H9 (cell line): Measurements from ENCODE around the gene FBL. TPM values are rescaled to one million over a fixed set of nuclear protein-coding genes. Genes with fewer than 3 reads are reported as not detected.

Experiments used
- DNase-seq: peaks from one replicate; pipeline ENCODE4 v3.0.0-alpha.2; 2017
- H2AFZ ChIP-seq: one replicate; pipeline ENCODE4 v1.6.1; 2013; ENCODE audit warnings: mild to moderate bottlenecking, low read length, control low read depth, moderate library complexity
- H2AK5ac ChIP-seq: 2 replicates; pipeline ENCODE4 v1.6.1; 2013; ENCODE audit warnings: low read length, control low read depth, mixed read lengths; ENCODE audit not compliant: insufficient read length
- H2BK120ac ChIP-seq: one replicate; pipeline ENCODE4 v1.6.1; 2013; ENCODE audit warnings: low read depth, mild to moderate bottlenecking, low read length, control low read depth, inconsistent platforms; ENCODE audit not compliant: poor library complexity, severe bottlenecking
- H2BK12ac ChIP-seq: 2 replicates; pipeline ENCODE4 v1.6.1; 2013; ENCODE audit warnings: low read length, control low read depth, mixed read lengths, low read depth; ENCODE audit not compliant: insufficient read length
- H2BK15ac ChIP-seq: 2 replicates; pipeline ENCODE4 v1.6.1; 2013; ENCODE audit warnings: low read depth, low read length, control low read depth
- H2BK20ac ChIP-seq: one replicate; pipeline ENCODE4 v1.6.1; 2013; ENCODE audit warnings: low read depth, mild to moderate bottlenecking, low read length, control low read depth, inconsistent platforms; ENCODE audit not compliant: poor library complexity, severe bottlenecking
- H2BK5ac ChIP-seq: 2 replicates; pipeline ENCODE4 v1.6.1; 2013; ENCODE audit warnings: low read length, control low read depth, mixed read lengths; ENCODE audit not compliant: insufficient read length
- H3K14ac ChIP-seq: 2 replicates; pipeline ENCODE4 v1.6.1; 2013; ENCODE audit warnings: low read length, control low read depth; ENCODE audit not compliant: insufficient read depth
- H3K18ac ChIP-seq: 2 replicates; pipeline ENCODE4 v1.6.1; 2013; ENCODE audit warnings: low read depth, mild to moderate bottlenecking, mixed read lengths, low read length, control low read depth; ENCODE audit not compliant: insufficient read length
- H3K23ac ChIP-seq: 2 replicates; pipeline ENCODE4 v1.6.1; 2013; ENCODE audit warnings: low read length, control low read depth, mixed read lengths, low read depth; ENCODE audit not compliant: insufficient read length
- H3K23me2 ChIP-seq: 2 replicates; pipeline ENCODE4 v1.6.1; 2013; ENCODE audit warnings: low read depth, mild to moderate bottlenecking, mixed read lengths, low read length, control low read depth; ENCODE audit not compliant: insufficient read length, poor library complexity, severe bottlenecking
- H3K27ac ChIP-seq: 2 replicates; pipeline ENCODE4 v1.5.1; 2013; ENCODE audit warnings: low read length, control low read depth, mixed read lengths, low read depth; ENCODE audit not compliant: insufficient read length
- H3K27me3 ChIP-seq: 2 replicates; pipeline ENCODE4 v1.6.1; 2013; ENCODE audit warnings: low read length, control low read depth, inconsistent platforms; ENCODE audit not compliant: insufficient read depth
- H3K4ac ChIP-seq: 2 replicates; pipeline ENCODE4 v1.6.1; 2013; ENCODE audit warnings: low read depth, mild to moderate bottlenecking, control low read depth, inconsistent platforms, low read length, moderate library complexity
- H3K4me1 ChIP-seq: 2 replicates; pipeline ENCODE4 v1.6.1; 2013; ENCODE audit warnings: low read length, control low read depth, inconsistent platforms; ENCODE audit not compliant: insufficient read depth
- H3K4me2 ChIP-seq: 2 replicates; pipeline ENCODE4 v1.6.1; 2013; ENCODE audit warnings: low read length, control low read depth, mixed read lengths; ENCODE audit not compliant: insufficient read length, insufficient read depth
- H3K56ac ChIP-seq: 2 replicates; pipeline ENCODE4 v1.6.1; 2013; ENCODE audit warnings: low read depth, mild to moderate bottlenecking, mixed read lengths, low read length, control low read depth; ENCODE audit not compliant: insufficient read length
- H3K79me1 ChIP-seq: 2 replicates; pipeline ENCODE4 v1.6.1; 2013; ENCODE audit warnings: low read depth, mild to moderate bottlenecking, moderate library complexity, low read length, control low read depth, inconsistent platforms; ENCODE audit not compliant: insufficient read depth, poor library complexity, severe bottlenecking
- H3K79me2 ChIP-seq: 2 replicates; pipeline ENCODE4 v1.6.1; 2013; ENCODE audit warnings: low read length, control low read depth, inconsistent platforms; ENCODE audit not compliant: insufficient read depth
- H3K9ac ChIP-seq: 2 replicates; pipeline ENCODE4 v1.6.1; 2013; ENCODE audit warnings: low read length, control low read depth, mixed read lengths; ENCODE audit not compliant: insufficient read length; ENCODE audit errors: extremely low read depth
- H3K9me3 ChIP-seq: one replicate; pipeline ENCODE4 v1.6.1; 2013; ENCODE audit warnings: low read depth, low read length, inconsistent platforms; ENCODE audit not compliant: control insufficient read depth
- H3T11ph ChIP-seq: one replicate; pipeline ENCODE4 v1.6.1; 2013; ENCODE audit warnings: mild to moderate bottlenecking, low read length, control low read depth, inconsistent platforms
- H4K20me1 ChIP-seq: one replicate; pipeline ENCODE4 v1.6.1; 2013; ENCODE audit not compliant: control insufficient read depth, insufficient read length, insufficient read depth
- H4K5ac ChIP-seq: 2 replicates; pipeline ENCODE4 v1.6.1; 2013; ENCODE audit warnings: low read depth, mild to moderate bottlenecking, mixed read lengths, low read length, control low read depth; ENCODE audit not compliant: insufficient read length
- H4K8ac ChIP-seq: replicated peaks from 2 replicates; pipeline ENCODE4 v1.6.1; 2013; ENCODE audit warnings: low read length, control low read depth, mixed read lengths, low read depth; ENCODE audit not compliant: insufficient read length
- H4K91ac ChIP-seq: 2 replicates; pipeline ENCODE4 v1.6.1; 2013; ENCODE audit warnings: low read depth, mild to moderate bottlenecking, moderate library complexity, mixed read lengths, low read length, control low read depth; ENCODE audit not compliant: insufficient read length
- H3K27ac Mint-ChIP-seq, 3 experiments: 2 replicates in 2 of 3; 3 replicates in 1 of 3; pipeline ENCODE4 v1.8.0; 2020 to 2021; ENCODE audit warnings: mixed read lengths in 3 of 3, mild to moderate bottlenecking in 1 of 3, moderate library complexity in 1 of 3
- H3K27me3 Mint-ChIP-seq: 2 replicates; pipeline ENCODE4 v1.8.0; 2021; ENCODE audit warnings: low read depth, mild to moderate bottlenecking, moderate library complexity, mixed read lengths
- H3K36me3 Mint-ChIP-seq, 3 experiments: 2 replicates in 2 of 3; 3 replicates in 1 of 3; pipeline ENCODE4 v1.8.0; 2020 to 2021; ENCODE audit warnings: low read depth in 3 of 3, mixed read lengths in 3 of 3; ENCODE audit not compliant: insufficient read depth in 1 of 3
- H3K4me1 Mint-ChIP-seq, 2 experiments: 2 replicates each; pipeline ENCODE4 v1.8.0; 2020; ENCODE audit warnings: mixed read lengths in 2 of 2
- H3K4me3 Mint-ChIP-seq, 2 experiments: 2 replicates in 1 of 2; 3 replicates in 1 of 2; pipeline ENCODE4 v1.8.0; 2020 to 2021; ENCODE audit warnings: mild to moderate bottlenecking in 2 of 2, mixed read lengths in 2 of 2, moderate library complexity in 1 of 2
- H3K9me3 Mint-ChIP-seq, 2 experiments: 2 replicates in 1 of 2; 3 replicates in 1 of 2; pipeline ENCODE4 v1.8.0; 2020; ENCODE audit warnings: mild to moderate bottlenecking in 2 of 2, mixed read lengths in 2 of 2, moderate library complexity in 1 of 2
- WGBS: extraction: QIAGEN DNeasy Blood & Tissue Kit; methylation state at CpG from one replicate; pipeline ENCODE4 v1.1.7; 2013; ENCODE audit warnings: missing lambda C conversion rate, low lambda C conversion rate, mixed read lengths; ENCODE audit not compliant: insufficient read length; ENCODE audit errors: extremely low coverage; 5-methylcytosine and 5-hydroxymethylcytosine counted together
- total RNA-seq: library from RNA; stranded (reverse); gene quantifications from 2 replicates; pipeline ENCODE4 v1.2.1, GENCODE V29; 2021
- TF ChIP-seq, protein P1 (sequence below): fragments of 200-600 bp; sonication (generic); conservative IDR thresholded peaks from 3 replicates; pipeline ENCODE4 v1.8.0; 2021; ENCODE audit warnings: antibody characterized with exemption, mild to moderate bottlenecking

The FBL gene
- total RNA-seq, 1 experiment from 2014 or later, result 625 TPM

DNA sequence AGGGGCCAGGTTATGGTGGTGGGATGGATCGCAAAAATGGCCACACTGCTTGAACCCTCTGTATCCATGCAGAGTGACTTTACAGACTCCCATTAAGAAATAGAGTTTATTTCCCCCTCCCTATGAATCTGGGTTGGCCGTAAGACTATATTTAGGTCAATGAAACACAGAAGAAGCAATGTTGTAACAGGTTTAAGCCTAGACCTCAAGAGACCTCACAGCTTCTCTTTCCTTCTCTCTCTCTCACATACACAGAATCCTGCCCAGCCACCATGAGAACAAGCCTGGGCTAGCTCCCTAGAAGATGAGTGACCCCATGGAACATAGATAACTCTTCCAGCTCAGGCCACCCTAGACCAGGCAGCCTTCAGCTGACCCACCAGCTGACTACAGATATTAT, 21.0 kb upstream of the FBL start:
- H3K27me3 Mint-ChIP-seq, result peaks cover 21% of the 10 kb centered on the region
- H2BK120ac ChIP-seq, result no peak overlapping the region
- H4K8ac ChIP-seq, result no peak overlapping the region
- TF ChIP-seq, protein P1, sequence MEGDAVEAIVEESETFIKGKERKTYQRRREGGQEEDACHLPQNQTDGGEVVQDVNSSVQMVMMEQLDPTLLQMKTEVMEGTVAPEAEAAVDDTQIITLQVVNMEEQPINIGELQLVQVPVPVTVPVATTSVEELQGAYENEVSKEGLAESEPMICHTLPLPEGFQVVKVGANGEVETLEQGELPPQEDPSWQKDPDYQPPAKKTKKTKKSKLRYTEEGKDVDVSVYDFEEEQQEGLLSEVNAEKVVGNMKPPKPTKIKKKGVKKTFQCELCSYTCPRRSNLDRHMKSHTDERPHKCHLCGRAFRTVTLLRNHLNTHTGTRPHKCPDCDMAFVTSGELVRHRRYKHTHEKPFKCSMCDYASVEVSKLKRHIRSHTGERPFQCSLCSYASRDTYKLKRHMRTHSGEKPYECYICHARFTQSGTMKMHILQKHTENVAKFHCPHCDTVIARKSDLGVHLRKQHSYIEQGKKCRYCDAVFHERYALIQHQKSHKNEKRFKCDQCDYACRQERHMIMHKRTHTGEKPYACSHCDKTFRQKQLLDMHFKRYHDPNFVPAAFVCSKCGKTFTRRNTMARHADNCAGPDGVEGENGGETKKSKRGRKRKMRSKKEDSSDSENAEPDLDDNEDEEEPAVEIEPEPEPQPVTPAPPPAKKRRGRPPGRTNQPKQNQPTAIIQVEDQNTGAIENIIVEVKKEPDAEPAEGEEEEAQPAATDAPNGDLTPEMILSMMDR, result no peak
- DNase-seq, result no peak
- no peak overlapping the region for H2AFZ ChIP-seq
- no peaks in the 10 kb centered on the region for H3K27me3 ChIP-seq
- no peaks in the 10 kb centered on the region for H3K79me1 ChIP-seq
- H3K4me1 Mint-ChIP-seq, result peaks cover 7 to 8% of the 10 kb centered on the region in 2 experiments
- H3K27ac Mint-ChIP-seq, result no peak overlapping the region
- no peak overlapping the region for H4K5ac ChIP-seq
- H3K18ac ChIP-seq, result no peak overlapping the region
- no peak overlapping the region for H3K4ac ChIP-seq
- WGBS, result no CpG with 5 or more reads among the region's 2 CpGs
- H2BK5ac ChIP-seq, result no peak overlapping the region
- no peak overlapping the region for H2AK5ac ChIP-seq
- no peak overlapping the region for H3K14ac ChIP-seq
- H3K36me3 Mint-ChIP-seq, result no peaks in the 10 kb centered on the region; a peak in 1 of 7 replicates
- H3K4me3 Mint-ChIP-seq, result no peak overlapping the region
- no peaks in the 10 kb centered on the region for H3K23me2 ChIP-seq
- no peaks in the 10 kb centered on the region for H3K9me3 Mint-ChIP-seq
- no peaks in the 10 kb centered on the region for H3K79me2 ChIP-seq
- H2BK12ac ChIP-seq, result no peak overlapping the region
- H4K20me1 ChIP-seq, result no peaks in the 10 kb centered on the region
- no peak overlapping the region for H3K23ac ChIP-seq
- H2BK20ac ChIP-seq, result no peak overlapping the region
- H3K9ac ChIP-seq, result no peak overlapping the region
- no peak overlapping the region for H3K56ac ChIP-seq
- H3K9me3 ChIP-seq, result no peaks in the 10 kb centered on the region
- no peak overlapping the region for H3K27ac ChIP-seq
- H4K91ac ChIP-seq, result no peak overlapping the region
- H2BK15ac ChIP-seq, result no peak overlapping the region
- no peak overlapping the region for H3T11ph ChIP-seq
- H3K4me1 ChIP-seq, result no peaks in the 10 kb centered on the region
- H3K4me2 ChIP-seq, result no peak overlapping the region
